HG03558 (cell line): ENCODE results near the gene PPP2R3A.
"Not testable (repeated sequence)": the region's sequence is repeated elsewhere in the genome, so short reads cannot be mapped to it uniquely, and the experiment has no call there.

Experiments
- ATAC-seq: cut with Tn5 transposase; IDR thresholded peaks from one replicate; pipeline ENCODE4 v1.9.1; 2021; ENCODE audit warnings: moderate number of reproducible peaks; ENCODE audit not compliant: unreplicated experiment; ENCODE audit errors: extremely low read depth

Gene PPP2R3A

DNA sequence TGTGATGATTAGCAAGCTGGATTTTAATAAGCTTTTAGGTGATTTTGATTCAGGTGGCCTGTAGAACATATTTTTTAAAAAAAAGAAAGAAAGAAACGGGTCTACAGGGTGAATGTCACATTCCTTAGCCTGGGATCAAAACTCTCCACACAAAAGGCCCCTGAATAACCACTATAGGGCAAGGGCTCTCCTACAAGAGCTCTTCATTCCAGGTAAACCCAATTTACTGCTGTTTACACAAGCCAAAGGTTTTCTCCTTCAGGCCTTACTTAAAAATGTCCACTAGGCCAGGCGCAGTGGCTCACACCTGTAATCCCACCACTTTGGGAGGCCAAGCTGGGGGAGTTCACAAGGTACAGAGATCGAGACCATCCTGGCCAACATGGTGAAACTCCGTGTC, 222.3 kb downstream of the PPP2R3A start:
- ATAC-seq = no peak

DNA sequence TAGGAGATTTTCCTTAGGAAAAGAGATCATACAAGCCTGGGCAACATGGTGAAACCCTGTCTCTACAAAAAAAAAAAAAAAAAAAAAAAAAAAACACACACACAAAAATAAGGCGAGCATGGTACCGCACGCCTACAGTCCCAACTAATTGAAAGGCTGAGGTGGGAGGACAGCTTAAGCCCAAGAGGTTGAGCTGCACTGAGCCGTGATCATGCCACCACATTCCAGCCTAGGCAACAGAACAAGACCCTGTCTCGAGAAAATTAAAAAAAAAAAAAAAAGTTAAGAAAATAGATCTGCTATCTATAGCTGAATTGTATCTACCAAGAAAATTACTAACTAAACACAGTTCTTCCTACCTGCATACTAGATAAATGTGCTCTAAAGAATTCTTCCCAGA, 223.5 kb downstream of the PPP2R3A start:
- ATAC-seq = no peak

DNA sequence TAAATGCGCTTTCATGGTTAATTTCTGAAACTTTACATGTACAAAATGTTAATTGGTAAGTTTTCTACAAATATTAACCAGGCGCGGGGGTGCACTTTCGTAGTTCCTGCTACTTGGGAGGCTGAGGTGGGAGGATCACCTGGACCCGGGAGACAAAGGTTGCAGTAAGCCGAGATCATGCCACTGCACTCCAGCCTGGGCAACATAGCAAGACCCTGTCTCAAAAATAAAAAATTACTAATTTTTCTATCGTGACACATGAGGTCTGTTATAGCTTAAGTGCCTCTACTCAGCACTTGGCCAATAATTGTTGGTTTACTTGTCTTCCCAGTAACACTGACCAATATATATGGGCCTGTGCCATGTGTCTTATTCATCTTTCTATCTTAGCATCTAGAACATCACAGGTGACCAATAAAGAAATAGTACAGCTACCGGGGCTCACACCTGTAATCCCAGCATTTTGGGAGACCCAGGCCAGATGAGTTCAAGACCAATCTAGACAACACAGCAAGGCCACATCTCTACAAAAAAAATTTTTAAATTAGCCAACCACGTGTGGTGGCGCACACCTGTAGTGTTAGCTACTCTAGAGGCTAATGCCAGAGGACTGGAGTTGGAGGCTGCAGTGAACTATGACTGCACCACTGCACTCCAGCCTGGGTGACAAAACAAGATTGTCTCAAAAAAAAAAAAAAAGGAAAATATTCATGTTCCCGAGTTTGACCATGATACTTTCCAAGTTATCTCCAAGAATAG, 224.5 kb downstream of the PPP2R3A start:
- ATAC-seq = no peak

DNA sequence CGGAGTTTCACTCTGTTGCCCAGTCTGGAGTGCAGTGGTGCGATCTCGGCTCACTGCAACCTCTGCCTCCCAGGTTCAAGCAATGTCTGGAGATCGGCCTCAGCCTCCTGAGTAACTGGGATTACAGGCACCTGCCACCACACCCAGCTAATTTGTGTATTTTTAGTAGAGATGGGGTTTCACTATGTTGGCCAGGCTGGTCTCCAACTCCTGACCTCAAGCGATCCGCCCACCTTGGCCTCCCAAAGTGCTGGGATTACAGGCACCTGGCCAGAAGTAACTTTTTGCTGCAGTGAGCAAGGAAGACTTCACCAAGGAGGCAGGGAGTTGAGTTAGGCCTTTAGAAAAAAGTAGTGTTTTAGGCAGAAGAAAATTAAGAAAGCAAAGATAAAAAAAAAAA, 226.7 kb downstream of the PPP2R3A start:
- not testable (repeated sequence) for ATAC-seq

DNA sequence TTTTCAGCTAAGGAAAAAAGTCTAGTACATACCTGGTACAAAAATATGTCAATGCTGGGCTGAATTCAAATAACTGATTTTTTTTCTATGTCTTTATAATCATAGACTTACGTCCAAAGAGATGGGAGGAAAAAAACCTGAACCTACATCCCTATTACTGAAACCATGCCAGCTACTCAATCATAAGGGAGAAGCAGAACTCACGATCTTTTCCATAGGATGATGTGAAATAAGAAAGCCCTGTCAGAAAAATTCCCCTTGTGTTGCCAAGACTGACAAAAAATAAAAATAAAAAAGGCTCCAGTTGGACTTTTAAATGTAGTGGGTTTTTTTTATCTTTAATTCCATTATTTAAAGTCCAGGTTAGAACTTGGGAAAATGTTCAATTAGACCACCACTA, 227.3 kb downstream of the PPP2R3A start:
- no peak for ATAC-seq

DNA sequence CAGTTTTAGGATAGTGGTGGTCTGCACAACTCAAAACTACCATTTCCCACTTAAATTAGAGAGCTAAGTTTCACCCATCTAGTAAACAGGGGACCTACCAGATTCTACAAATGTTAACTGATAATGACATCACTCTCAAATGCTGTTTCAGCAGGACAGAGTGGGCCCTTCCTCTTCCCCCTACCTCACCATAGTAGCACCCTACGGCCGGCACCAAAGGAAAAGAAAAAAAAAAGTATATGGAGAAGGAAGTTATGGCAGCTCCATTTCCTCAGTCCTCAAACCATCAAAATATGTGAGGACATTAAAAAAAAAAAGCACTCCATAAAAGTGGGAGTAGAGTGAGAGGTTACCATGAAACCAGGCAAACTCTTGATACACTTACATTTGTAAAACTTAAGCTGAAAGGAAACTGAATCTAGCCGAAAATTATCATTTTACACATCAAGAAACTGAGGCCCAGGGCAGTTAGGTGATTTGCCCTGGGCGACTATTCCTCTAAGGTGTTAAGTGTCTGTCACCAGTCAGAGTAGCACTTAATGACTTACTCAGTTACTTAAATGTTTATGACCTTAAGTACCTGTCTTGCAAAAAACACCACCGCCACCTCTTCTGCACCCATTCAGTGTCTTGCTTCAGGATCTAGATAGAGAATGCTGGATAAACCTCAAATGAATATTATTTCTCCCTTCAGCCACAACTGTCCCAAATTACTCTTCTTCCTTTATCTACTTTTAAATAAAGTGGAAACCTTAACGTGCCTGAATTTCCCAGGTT, 227.9 kb downstream of the PPP2R3A start:
- no peak for ATAC-seq

DNA sequence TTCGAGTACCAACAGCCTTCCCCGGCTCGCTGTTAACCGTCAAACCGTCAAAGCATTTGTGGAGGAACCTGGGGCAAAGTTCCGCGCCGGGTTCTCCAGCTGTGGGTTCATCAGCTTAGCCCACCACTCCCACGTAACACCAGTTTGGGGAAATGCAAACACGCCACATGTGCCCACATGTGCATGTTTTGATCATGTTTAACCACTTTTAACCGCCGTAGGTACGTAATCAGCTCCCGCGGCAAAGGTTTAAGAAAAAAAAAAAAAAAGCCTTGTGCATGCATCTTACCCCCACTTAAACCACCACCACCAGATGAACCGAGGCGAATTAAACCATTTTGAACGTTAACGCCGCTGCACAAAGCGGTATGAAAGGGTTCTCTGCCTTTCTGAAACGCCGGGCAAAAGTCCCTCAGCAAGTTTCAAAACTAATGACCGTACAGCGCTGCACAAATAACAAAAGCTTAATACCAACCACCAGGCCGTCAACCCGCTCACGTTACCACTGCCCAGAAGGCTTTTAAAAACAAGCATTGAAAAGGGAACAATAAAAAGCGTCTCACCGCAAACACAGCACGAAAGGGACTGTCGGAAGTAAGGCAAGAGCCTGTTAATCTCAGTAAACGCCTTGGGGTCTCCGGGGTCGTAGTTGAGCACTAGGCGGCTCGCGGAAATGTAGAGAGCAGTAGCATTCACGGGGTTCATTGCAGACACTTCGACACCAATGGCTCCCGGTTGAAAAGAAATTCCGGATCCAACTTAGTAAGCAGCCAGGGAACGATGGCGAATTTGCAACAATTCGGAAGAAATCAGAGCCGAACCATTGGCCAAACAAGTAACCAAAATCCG, 229.1 kb downstream of the PPP2R3A start:
- ATAC-seq = no peak

DNA sequence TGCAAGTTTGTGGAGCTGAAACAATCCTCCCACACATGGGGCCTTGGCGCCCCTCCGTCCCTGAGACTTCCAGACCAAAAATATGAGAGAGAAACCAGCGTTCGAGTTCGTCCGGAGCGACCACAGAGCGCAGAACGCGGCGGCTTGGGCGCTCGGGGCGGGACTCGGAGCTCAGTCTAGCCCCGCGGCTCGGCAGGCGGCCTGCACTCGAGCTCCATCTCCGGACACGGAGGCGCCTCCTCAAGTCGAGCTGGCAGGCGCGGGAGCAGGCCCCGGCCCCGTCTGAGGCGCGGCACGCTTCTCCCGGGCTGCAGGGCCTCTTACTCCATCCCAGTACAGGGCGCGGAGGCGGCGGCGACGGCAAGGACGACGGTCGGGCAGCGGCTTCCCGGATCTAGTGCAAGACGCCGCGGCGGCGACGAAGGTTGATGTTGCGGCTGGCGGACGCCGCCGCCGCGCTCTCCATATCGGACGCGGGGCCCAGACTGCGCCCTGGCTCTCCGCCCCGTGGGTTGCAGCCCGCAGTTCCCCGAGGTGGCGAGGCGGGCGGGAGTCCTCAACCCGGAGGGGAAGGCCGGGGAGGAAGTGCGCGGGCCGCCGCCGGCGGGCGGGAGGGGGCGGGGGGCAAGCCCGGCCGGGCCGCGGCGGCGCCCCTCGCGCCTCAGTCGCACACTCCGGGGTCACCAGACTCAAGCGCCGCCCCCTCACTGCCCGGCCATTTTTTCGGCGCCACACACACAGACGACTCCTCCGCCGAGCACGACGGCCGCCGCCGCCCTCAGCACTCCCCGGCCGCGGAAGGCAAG, 229.9 kb downstream of the PPP2R3A start:
- peak; percentile 3 for ATAC-seq

DNA sequence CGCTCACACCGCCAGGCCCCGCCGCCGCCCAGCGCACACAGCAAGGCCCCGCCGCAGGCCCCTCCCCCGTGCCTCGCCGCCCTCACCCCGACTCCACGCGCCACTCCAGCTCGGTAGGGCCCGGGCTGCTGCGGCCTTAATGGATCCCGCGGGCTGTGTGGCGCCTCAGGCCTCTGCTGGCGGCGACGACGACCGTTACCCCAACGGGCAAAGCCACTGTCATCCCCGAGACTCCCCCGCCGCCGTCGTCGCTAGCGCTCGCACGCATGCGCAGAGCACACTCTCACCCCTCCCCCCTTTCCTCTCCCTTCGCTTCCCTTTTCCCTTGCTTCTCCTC, 230.5 kb downstream of the PPP2R3A start, which contains the start of gene MSL2:
MSL2 (minus strand) TSS at position 272 of the 337 bp plus-strand sequence. CDS start 1,222 bp downstream, outside the sequence.
- no peak for ATAC-seq

DNA sequence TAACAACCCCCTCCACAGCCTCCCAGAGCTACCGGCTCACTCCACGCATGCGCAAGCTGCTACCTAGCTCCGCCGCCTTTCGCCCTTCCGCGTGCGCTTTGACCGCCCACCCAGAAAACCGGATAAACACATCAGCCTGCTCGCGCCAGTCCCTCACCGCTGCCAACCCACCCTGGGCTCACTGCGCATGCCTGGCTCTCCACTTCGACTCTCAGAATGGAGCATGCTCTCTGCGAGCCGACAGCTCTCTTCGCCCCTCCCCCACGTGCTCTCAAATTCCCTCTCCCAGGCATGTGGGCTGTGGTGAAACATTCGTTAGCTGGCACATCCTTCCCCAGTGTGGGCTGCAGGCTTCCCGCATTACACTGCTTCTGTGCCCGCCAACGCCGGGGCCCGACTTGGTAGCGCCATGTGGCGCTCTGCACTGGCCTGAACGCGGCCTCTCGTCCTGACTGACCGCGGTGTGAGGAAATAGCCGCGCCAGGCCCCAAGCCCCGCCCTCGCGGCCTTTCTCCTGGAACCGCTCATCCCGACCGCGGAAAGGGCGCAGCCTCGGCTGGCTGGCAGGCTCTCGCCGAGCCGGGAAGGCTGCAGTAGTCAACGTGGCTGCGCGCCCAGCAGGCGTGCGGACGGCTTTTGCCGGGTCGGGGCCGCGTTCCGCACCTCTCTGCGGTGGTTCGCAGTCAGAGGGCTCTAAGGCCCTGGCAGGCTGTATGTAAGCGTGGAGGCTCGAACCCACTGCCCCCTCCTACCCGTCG, 231.1 kb downstream of the PPP2R3A start:
- ATAC-seq = peak; percentile 50

DNA sequence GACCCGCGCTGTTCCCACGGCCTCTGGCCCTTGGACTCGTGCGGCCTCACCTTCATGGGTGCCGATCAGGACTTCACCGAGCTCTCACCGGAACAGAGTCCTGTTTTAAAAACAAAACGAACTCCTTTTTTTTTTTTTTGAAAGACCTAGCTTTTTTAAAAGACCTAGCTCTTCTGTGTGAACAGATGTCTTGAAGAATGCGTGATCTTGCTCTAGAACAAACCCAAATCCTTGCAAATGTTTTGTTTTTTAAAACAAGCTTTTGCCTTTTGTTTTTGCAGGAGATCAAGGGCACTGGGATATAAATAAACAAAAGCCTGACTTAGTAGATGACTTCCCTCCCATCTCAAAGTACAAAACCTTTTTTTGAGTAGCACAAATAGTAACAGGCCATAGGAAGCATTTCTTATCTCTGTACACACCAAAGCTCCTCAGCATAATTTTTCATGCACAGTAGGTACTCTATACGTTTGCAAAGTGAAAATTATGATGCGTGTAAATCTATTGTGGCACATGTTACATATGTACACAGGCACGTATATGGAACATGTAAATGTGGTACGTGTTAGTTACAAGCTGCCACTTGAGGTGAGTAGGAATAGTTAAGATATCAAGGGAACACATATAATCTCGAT, 231.7 kb downstream of the PPP2R3A start:
- no peak for ATAC-seq
